Measurements from ENCODE around the gene PPIL1. TPM values are rescaled to one million over a fixed set of nuclear protein-coding genes. Genes with fewer than 3 reads are reported as not detected.

Gene PPIL1
- total and polyA plus RNA-seq, 2 of the 13 experiments (the other 11 are each of a cell fraction or from before 2014, with no cell fraction given), result 74.2 to 144 TPM

DNA sequence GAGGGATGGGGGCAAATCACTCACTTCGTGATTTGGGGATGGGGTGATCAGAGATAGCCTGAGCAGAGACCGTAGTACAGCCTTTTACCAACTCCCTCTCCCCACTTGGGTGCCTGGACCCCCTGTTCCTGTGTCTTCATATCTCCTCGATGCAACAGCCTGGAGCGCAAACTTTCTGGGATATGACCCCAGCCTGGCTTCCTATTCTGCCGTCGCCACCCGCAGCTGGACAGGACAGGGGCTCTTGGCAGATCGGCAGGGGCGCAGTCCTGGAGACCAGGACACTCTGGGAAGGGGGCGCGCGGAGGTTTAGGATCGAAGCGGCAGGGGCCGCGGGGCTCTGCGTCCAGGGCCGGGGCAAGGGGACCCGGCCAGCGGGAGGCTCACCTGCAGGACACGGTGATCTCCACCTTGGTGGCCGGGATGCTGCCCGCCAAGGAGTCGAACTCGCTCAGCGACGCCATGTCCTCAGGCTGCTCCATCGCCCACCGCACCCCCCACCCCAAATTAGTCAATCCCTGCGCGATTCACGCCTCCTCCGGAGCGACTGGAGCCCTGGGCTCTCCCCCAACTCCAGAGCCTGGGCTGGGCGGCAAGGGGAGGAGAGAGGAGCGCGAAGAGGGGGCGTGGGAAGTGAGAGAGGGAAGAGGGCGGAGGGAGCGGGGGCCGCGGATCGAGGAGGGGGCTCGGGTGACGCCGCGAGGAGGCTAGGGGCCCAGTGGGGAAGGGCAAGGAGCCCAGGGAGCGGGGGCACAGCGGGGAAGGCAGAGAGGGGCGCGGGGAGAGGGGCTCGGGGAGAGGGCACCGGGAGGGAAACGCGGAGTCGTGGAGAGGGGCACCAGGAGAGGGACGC lies 35.5 kb downstream of the PPIL1 start, which contains the start of gene CPNE5 (continued):
- TF ChIP-seq, protein P1, sequence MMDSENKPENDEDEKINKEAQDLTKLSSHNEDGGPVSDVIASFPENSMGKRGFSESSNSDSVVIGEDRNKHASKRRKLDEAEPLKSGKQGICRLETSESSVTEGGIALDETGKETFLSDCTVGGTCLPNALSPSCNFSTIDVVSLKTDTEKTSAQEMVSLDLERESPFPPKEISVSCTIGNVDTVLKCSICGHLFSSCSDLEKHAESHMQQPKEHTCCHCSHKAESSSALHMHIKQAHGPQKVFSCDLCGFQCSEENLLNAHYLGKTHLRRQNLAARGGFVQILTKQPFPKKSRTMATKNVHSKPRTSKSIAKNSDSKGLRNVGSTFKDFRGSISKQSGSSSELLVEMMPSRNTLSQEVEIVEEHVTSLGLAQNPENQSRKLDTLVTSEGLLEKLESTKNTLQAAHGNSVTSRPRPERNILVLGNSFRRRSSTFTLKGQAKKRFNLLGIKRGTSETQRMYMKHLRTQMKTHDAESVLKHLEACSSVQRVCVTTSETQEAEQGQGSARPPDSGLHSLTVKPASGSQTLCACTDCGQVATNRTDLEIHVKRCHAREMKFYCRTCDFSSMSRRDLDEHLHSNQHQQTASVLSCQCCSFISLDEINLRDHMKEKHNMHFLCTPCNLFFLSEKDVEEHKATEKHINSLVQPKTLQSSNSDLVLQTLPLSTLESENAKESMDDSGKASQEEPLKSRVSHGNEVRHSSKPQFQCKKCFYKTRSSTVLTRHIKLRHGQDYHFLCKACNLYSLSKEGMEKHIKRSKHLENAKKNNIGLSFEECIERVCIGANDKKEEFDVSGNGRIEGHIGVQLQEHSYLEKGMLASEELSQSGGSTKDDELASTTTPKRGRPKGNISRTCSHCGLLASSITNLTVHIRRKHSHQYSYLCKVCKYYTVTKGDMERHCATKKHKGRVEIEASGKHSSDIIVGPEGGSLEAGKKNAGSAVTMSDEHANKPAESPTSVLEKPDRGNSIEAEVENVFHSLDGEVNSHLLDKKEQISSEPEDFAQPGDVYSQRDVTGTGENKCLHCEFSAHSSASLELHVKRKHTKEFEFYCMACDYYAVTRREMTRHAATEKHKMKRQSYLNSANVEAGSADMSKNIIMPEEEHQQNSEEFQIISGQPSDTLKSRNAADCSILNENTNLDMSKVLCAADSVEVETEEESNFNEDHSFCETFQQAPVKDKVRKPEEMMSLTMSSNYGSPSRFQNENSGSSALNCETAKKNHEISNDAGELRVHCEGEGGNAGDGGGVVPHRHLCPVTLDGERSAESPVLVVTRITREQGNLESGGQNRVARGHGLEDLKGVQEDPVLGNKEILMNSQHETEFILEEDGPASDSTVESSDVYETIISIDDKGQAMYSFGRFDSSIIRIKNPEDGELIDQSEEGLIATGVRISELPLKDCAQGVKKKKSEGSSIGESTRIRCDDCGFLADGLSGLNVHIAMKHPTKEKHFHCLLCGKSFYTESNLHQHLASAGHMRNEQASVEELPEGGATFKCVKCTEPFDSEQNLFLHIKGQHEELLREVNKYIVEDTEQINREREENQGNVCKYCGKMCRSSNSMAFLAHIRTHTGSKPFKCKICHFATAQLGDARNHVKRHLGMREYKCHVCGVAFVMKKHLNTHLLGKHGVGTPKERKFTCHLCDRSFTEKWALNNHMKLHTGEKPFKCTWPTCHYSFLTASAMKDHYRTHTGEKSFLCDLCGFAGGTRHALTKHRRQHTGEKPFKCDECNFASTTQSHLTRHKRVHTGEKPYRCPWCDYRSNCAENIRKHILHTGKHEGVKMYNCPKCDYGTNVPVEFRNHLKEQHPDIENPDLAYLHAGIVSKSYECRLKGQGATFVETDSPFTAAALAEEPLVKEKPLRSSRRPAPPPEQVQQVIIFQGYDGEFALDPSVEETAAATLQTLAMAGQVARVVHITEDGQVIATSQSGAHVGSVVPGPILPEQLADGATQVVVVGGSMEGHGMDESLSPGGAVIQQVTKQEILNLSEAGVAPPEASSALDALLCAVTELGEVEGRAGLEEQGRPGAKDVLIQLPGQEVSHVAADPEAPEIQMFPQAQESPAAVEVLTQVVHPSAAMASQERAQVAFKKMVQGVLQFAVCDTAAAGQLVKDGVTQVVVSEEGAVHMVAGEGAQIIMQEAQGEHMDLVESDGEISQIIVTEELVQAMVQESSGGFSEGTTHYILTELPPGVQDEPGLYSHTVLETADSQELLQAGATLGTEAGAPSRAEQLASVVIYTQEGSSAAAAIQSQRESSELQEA (CRISPR knock-in tag; IDR thresholded peaks at IDR 0.05; ENCODE audit: not compliant biosample characterization), result peak; percentile 32
- TF ChIP-seq MEIS1 (CRISPR knock-in tag; IDR thresholded peaks at IDR 0.05; ENCODE audit: borderline replicate concordance), result no peak

DNA sequence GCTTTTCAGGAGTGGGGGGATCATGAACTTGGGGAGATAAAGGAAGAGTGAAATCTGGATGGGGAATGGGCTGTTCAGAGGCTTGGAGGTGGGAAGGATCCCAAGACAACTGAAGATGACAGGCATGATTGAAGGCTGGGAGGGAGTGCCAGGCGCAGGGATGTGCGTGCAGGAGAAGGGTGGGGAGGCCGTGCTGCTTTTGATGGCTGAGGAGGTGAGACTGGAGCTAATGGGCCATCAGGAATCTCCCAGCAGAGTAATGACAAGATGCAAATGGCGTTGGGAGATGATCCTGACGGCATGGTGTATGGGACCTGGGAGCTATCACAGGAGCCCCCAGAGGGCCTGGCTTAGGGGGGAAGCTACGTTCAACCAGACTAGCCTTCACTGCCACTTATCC lies 36.9 kb downstream of the PPIL1 start:
- WGBS (ENCODE audit: low lambda C conversion rate), result 48% methylated on average over 6 of the region's 6 CpGs
- TF ChIP-seq RFXAP (CRISPR knock-in tag; IDR thresholded peaks at IDR 0.05; ENCODE audit: borderline replicate concordance) (no peak), ZNF484 (CRISPR knock-in tag; IDR thresholded peaks at IDR 0.05; ENCODE audit: borderline replicate concordance, low read depth) (no peak), ZFP62 (CRISPR knock-in tag; IDR thresholded peaks at IDR 0.05) (no peak), PAF1 (CRISPR knock-in tag; IDR thresholded peaks at IDR 0.05) (no peak), ZMYM2 (CRISPR knock-in tag; IDR thresholded peaks at IDR 0.05) (no peak), NCOA1 (CRISPR knock-in tag; IDR thresholded peaks at IDR 0.05) (no peak), XRCC5 (optimal IDR thresholded peaks at IDR 0.05; ENCODE audit: low read length) (no peak), NAIF1 (CRISPR knock-in tag; IDR thresholded peaks at IDR 0.05; ENCODE audit: borderline replicate concordance) (no peak), ZSCAN25 (CRISPR knock-in tag; IDR thresholded peaks at IDR 0.05) (no peak)

More for the DNA sequence above, 36.9 kb downstream of the PPIL1 start:
- no peaks in the 10 kb centered on the region for H3K79me2 ChIP-seq (ENCODE audit: insufficient read depth, low read length)
- H3K9ac ChIP-seq (ENCODE audit: insufficient read depth, low read depth, low read length), result no peak overlapping the region
- H3K9me3 ChIP-seq (ENCODE audit: low read length), result peaks cover 3% of the 10 kb centered on the region; the same call in 1 of the 2 replicates
- no peaks in the 10 kb centered on the region for H4K20me1 ChIP-seq (ENCODE audit: insufficient read depth, low read length)
- H3K4me1 ChIP-seq (ENCODE audit: insufficient read depth, low read length), result peaks cover 68% of the 10 kb centered on the region
- BruUV-seq (replicated peaks), result no TSS peak
- no peak for FAIRE-seq
- H3K27me3 ChIP-seq (ENCODE audit: control insufficient read depth in 1 of 2, insufficient read depth in 2 of 2, low read length in 2 of 2), result peaks cover 17 to 34% of the 10 kb centered on the region in 2 experiments
- H3K4me3 ChIP-seq (replicated peaks in 1 of 3; ENCODE audit: insufficient read depth in 1 of 3, low read depth in 2 of 3, low read length in 3 of 3), result no peak overlapping the region
- no peak overlapping the region for H3K27ac ChIP-seq (ENCODE audit: extremely low read length, insufficient read depth, low read length)
- H2AFZ ChIP-seq (ENCODE audit: low read length), result no peak overlapping the region
- H3K4me2 ChIP-seq (ENCODE audit: low read depth, low read length), result no peak overlapping the region
- intact Hi-C loops (cut with micrococcal nuclease; ENCODE audit: unreplicated experiment) (no loop called here), in situ Hi-C loops (cut with HindIII; ENCODE audit: extremely low pct_ligation_motif_present, low pct_unique_long_range_greater_than_20kb) (no loop called here)
- ChIA-PET CTCF (ENCODE audit: low intra/inter-chr PET ratio, low total read pairs) (no interaction called here), POLR2A (interaction anchor here (1.7 kb wide), 1 partner anchor 15 kb away, joined by 5 read pairs; no protein-coding TSS in a partner anchor)
- H3K36me3 ChIP-seq (replicated peaks in 1 of 2; ENCODE audit: control insufficient read depth in 1 of 2, insufficient read depth in 2 of 2, low read length in 2 of 2), result no peaks in the 10 kb centered on the region
- no peak for DNase-seq (ENCODE audit: low spot score)
- ATAC-seq, result no peak

All from HepG2 (cell line).